GM21825 (cell line): ENCODE measurements around the gene RIMS1.
"Not testable (repeated sequence)": the region's sequence is repeated elsewhere in the genome, so short reads cannot be mapped to it uniquely, and the experiment has no call there.

Experiments
- ATAC-seq: cut with Tn5 transposase; IDR thresholded peaks from one replicate; pipeline ENCODE4 v1.9.1; 2021; ENCODE audit warnings: mild to moderate bottlenecking, moderate library complexity; ENCODE audit not compliant: unreplicated experiment

RIMS1 gene

GRCh38 chr6:72321788-72322187 is 435.4 kb downstream of the RIMS1 start:
- ATAC-seq, result no peak

- no peak for ATAC-seq
Measured at GRCh38 chr6:72322771-72323170, 436.4 kb downstream of the RIMS1 start.

- no peak for ATAC-seq
Measured at GRCh38 chr6:72324591-72324990, 438.2 kb downstream of the RIMS1 start.

GRCh38 chr6:72328775-72329174 is 442.4 kb downstream of the RIMS1 start:
- no peak for ATAC-seq

GRCh38 chr6:72335203-72335602 is 448.9 kb downstream of the RIMS1 start:
- ATAC-seq, result not testable (repeated sequence)

- ATAC-seq, result no peak
Measured at GRCh38 chr6:72348926-72349325, 462.6 kb downstream of the RIMS1 start.

GRCh38 chr6:72350296-72350881 is 464.0 kb downstream of the RIMS1 start:
- ATAC-seq, result no peak

- ATAC-seq, result no peak
Measured at GRCh38 chr6:72363844-72364740, 477.7 kb downstream of the RIMS1 start.

GRCh38 chr6:72365773-72366172 is 479.4 kb downstream of the RIMS1 start:
- ATAC-seq, result no peak

GRCh38 chr6:72367439-72367838 is 481.1 kb downstream of the RIMS1 start:
- ATAC-seq, result no peak

- ATAC-seq, result no peak
Measured at GRCh38 chr6:72371473-72371872, 485.1 kb downstream of the RIMS1 start.

- ATAC-seq, result no peak
Measured at GRCh38 chr6:72374172-72374571, 487.8 kb downstream of the RIMS1 start.

GRCh38 chr6:72374857-72375256 is 488.5 kb downstream of the RIMS1 start:
- no peak for ATAC-seq

GRCh38 chr6:72376736-72377135 is 490.4 kb downstream of the RIMS1 start:
- ATAC-seq, result no peak

GRCh38 chr6:72381076-72381475 is 494.7 kb downstream of the RIMS1 start:
- no peak for ATAC-seq

- ATAC-seq, result peak; percentile 97
Measured at GRCh38 chr6:72382602-72383529, 496.5 kb downstream of the RIMS1 start.

GRCh38 chr6:72386324-72386723 is 500.0 kb downstream of the RIMS1 start:
- ATAC-seq, result no peak

GRCh38 chr6:72389698-72390097 is 503.3 kb downstream of the RIMS1 start:
- ATAC-seq, result no peak

- ATAC-seq, result no peak
Measured at GRCh38 chr6:72390548-72390947, 504.2 kb downstream of the RIMS1 start.

- no peak for ATAC-seq
Measured at GRCh38 chr6:72401865-72402264, 515.5 kb downstream of the RIMS1 start.

GRCh38 chr6:72403413-72403812 is 517.1 kb downstream of the RIMS1 start:
- ATAC-seq, result no peak
